CD4-positive, alpha-beta T cell treated with Interleukin-21 for 1 hour (primary cell): ENCODE data around the gene SEMA3F.

Experiments used
- DNase-seq: peaks from one replicate; pipeline ENCODE4 v3.0.0-alpha.2; 2020

The SEMA3F gene

DNA sequence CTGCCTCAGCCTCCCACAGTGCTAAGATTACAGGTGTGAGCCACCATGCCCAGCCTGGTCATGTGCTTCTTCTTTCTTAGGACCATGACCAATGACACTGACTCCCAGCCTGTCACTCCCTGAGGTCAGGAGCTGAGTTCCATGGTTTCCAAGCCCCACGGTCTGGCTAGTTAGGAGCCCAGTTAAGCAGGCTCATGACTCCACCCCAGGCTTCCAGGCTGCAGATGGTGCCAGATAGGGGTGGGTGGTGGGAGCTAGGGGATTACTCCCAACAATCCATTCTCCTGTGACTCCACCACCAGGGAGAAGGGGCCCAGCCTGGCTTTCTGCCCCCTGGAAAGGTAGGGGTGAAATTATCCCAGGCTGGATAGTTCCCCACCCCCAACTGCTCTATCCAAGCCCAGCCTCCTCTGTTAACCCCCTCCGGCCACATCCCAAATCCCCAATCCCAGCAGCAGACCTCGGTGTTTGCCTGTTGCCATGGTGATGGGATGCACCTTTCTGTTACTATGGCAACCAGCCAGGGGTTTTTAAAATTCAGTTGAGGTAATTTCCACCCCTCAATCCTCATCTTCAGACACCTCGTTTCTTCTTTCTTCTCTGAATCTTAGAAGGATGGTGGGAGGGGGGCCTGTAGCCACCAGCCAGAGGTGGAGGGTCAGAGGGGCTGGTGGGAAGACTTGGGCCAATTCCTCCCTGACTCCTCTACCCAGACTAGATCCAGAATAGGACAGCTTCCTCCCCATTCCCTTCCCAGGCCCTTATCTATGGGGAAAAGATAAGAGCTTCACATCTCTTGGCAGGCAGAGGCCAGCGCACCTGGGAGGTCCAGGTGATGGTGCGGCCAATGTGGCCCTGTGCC lies 22.5 kb upstream of the SEMA3F start:
- DNase-seq: no peak

GRCh38 chr3:50133283-50133615 lies 21.9 kb upstream of the SEMA3F start:
- DNase-seq: no peak

DNA sequence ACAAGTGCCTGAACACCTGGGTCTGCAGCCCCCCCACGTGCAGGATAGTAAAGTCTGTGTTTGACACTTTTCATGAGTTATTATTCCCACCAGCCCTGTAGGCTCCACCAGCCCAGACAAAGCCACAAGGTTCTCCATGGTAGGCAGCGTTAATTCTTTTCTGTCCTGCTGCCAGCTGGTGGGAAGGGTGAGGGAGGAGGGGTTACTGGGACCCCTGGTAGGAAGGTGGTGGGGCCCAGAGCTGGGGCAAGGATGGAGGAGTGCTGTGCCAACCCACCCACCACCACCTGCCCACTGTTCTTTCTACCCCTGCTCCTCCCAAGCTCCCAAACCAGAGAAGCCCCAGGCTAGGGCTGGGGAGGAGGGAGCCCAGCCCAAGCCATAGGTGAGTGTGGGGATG lies 20.8 kb upstream of the SEMA3F start:
- DNase-seq: no peak

GRCh38 chr3:50135964-50136363 lies 19.2 kb upstream of the SEMA3F start:
- DNase-seq: no peak

GRCh38 chr3:50136714-50137405 lies 18.3 kb upstream of the SEMA3F start:
- DNase-seq: no peak

DNA sequence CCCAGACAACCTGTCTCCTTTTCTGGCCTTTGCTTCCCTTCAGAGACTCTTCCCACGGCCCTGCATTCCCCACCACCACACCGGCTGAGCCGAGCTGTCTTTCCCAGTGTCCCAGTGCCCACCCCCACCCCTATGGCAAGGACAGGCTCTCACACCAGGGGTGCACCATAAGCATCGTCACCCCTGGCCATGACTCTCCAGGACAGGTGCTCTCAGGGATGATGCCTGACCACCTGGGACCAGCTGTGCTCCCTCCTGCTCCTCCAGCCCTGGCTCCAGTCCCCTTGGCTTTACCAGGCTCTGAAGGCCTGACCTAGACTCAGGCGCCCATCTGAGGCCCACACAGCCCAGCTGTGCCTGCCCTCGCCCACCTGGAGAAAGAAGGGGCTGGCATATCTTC lies 17.6 kb upstream of the SEMA3F start:
- no peak for DNase-seq

DNA sequence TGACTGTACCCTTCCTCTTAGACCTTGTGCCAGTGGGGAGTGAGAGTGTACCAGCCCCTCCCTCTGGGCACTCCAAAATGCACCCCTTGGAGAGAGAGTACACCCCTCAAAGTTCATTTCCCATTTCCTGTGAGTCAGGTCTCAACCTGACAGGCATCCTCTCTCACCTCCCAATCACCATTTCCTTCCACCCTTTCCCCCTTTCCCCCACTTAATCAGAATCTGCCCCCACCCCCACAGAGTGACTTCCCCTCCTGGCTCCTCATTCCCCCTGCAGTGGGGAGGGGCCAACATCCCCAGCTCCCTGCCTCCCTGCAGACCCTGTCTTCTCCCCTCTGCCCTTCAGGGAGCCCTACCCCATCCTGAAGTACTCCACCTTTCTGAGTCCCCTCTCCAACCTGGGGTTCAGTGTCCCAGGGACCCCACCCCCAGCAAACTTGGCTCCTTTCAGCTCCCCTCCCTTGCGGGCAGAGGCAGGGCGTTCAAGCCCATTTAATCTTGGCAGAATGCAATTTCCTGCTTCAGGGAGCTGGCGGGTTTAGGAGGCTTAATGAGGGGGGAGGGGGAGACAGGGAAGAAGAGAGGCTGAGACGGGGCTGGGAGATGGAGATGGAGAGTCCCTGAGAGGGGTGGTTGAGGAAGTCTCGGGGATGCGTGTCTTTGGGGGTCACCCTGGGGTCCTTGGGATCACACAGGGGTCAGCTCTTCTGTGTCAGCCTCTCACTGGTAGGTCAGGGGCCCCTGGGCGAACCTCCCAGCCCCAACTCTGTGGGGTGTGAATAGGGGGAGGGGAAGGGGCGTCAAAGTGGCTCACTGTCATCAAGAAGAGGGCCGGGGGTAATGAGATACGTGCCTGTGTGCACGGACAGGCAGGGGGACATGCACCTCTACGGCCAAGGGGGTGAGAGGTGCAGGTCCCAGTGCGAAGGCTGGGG lies 16.6 kb upstream of the SEMA3F start:
- DNase-seq: no peak

GRCh38 chr3:50139308-50139707 lies 15.8 kb upstream of the SEMA3F start:
- no peak for DNase-seq

GRCh38 chr3:50139718-50140423 lies 15.3 kb upstream of the SEMA3F start:
- no peak for DNase-seq

DNA sequence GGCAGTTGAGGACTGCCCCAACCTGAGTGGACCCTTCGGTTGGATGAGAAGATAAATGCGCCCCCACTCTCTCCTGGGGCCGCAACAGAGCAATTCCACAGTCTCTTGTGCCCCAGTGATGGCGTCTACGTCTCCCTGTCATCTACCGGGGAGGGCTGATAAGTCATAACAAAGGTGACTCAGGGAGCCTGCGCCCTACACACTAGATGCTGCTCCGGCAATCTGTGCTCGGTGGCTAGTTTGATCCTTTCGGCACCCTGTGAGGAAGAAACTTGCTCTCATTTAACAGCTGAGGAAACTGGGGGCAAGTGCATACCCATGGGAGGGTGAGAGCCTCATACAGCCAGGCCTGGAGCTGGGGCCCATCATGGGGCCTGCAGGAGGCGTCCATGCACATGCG lies 14.1 kb upstream of the SEMA3F start:
- no peak for DNase-seq

GRCh38 chr3:50146316-50146901 lies 8.7 kb upstream of the SEMA3F start:
- DNase-seq: no peak

- DNase-seq: no peak
These were observed 8.1 kb upstream of the SEMA3F start for GRCh38 chr3:50147016-50147415.

GRCh38 chr3:50147447-50147846 lies 7.7 kb upstream of the SEMA3F start:
- DNase-seq: no peak

- DNase-seq: no peak
These were observed 7.3 kb upstream of the SEMA3F start for GRCh38 chr3:50147861-50148260.

DNA sequence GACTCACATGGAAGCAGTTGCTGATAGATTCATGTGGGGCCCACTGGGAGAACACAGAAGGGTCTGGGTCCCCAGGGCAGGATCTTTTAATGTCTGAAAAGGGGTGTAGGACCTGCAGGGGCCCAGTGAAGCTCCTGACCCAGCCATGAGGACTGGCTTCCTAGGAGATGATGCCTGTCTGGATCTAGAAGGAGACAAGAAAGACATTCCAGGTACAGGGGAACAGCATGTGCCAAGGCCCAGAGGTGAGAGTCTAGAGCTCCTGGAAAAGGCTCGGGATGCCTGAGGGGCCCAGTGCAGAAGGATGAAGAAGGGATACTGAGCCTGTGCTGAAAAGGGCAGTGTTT lies 4.7 kb upstream of the SEMA3F start:
- no peak for DNase-seq

DNA sequence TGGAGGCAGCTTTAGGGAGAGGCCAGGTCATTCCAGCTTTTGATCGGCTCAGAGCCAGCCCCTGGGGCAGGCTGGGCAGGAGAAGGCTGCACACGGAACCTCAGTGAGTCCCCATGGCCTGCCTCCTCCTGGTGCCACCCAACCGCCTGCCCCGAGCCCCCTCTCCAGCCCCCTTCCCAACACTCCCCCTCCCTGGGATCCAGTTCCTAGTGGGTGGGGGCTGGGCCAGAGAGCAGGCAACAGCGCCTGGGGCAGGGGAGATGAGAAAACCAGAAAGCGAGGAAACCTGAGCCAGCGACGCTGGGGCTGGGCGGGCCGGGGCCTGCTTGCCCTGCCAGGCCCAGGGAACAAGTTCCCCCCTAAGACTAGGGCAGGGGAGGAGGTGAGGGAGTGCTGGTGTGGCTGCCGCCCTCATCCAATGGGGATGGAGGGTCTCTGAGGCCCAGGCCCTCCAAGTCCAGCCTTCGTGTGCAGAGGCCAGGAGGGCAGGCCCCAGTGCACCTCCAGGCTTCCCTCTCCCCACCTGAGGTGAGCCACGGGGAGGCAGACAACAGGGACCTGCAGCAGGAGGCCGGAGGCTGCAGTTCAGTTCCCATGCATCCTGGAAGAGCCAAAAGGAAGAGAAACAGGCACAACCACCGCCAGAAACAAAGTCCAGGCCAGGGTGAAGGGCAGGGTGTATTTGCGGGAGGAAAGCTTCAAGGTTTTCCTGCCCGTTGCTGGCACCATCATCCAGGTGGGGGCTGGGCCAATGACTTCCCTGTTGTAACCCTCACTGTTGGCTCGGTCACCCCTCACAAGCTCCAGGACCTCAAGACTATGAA lies 4.0 kb upstream of the SEMA3F start:
- no peak for DNase-seq

GRCh38 chr3:50151728-50152127 lies 3.4 kb upstream of the SEMA3F start:
- DNase-seq: no peak

- DNase-seq: no peak
These were observed 1.2 kb upstream of the SEMA3F start for GRCh38 chr3:50153782-50154475.

- no peak for DNase-seq
These were observed 666 bp upstream of the SEMA3F start for GRCh38 chr3:50154476-50154839.

DNA sequence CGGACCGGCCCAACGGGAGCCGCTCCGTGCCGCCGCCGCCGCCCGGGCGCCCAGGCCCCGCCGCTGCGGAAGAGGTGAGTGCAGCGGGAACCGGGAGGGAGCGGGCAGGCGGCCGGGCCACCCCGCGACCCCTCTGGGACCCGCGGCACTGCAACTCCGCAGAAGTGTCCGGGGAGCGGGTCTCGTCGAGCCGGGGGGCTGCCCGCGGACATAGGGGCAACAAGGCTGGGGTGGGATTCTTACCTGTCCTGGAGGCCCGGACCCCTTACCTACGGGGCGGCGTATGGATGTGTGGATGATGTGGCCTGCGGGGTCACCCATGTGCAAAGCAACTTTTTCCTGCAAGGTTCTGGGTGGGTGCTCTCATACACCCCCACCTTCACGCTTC lies 361 bp downstream of the SEMA3F start:
- no peak for DNase-seq

GRCh38 chr3:50155891-50156290 lies 767 bp downstream of the SEMA3F start:
- DNase-seq: no peak
